K562 (cell line): ENCODE measurements around the gene ROR2. TPM values are rescaled to one million over a fixed set of nuclear protein-coding genes. Genes with fewer than 3 reads are reported as not detected.

ENCODE experiments used
- ATAC-seq: fragments of 200-7000 bp; cut with Tn5 transposase; 3 replicates; pipeline ENCODE4 v1.9.1; 2020; ENCODE audit warnings: moderate library complexity
- BruUV-seq: library from RNA; stranded (reverse); fragments of 400-500 nt; replicated peaks from 2 replicates; lab custom pipeline; 2021; lab: Mats Ljungman, UMichigan
- CTCF ChIA-PET: fragments of 300-600 bp; formaldehyde crosslinking; extraction: SDS; loops from one replicate; lab custom pipeline; 2021; ENCODE audit warnings: low intra/inter-chr PET ratio; lab: Yijun Ruan, JAX
- POLR2A ChIA-PET: fragments of 300-600, 350-650 bp; sonication (Branson Sonifier 250); formaldehyde crosslinking; extraction: SDS; loops from one replicate; lab custom pipeline; 2021; ENCODE audit warnings: antibody characterized with exemption, inconsistent platforms; lab: Yijun Ruan, JAX
- DNase-seq, 4 experiments: peaks; one replicate each; pipeline versions ENCODE4 v3.0.0 to v3.0.0-alpha.2; 2011 to 2018; ENCODE audit warnings: low spot score in 3 of 4, mixed read lengths in 3 of 4; ENCODE audit errors: extremely low read depth in 1 of 4
- FAIRE-seq: peaks from 2 replicates; lab custom pipeline; 2011; peaks lifted over from hg19 to GRCh38; lab: Jason Lieb, UNC
- H2AFZ ChIP-seq: 2 replicates; pipeline ENCODE4 v1.6.0; 2011; ENCODE audit warnings: low read depth, low read length, control low read depth, inconsistent platforms
- H3K27ac ChIP-seq: fragments of 200-600 bp; 3 replicates; pipeline ENCODE4 v1.8.0; 2011; ENCODE audit warnings: low read depth, mild to moderate bottlenecking, control low read depth, inconsistent platforms, low read length, moderate library complexity, mixed read lengths; ENCODE audit errors: extremely low read depth
- H3K27me3 ChIP-seq, 2 experiments: fragments of 300-600 bp in 1 of 2; 2 replicates in 1 of 2; 3 replicates in 1 of 2; pipeline versions ENCODE4 v1.6.0 to v1.8.0; 2011; ENCODE audit warnings: inconsistent platforms in 2 of 2, low read length in 2 of 2, mild to moderate bottlenecking in 1 of 2, mixed read lengths in 1 of 2, moderate library complexity in 1 of 2; ENCODE audit not compliant: control insufficient read depth in 2 of 2, insufficient read depth in 2 of 2
- H3K36me3 ChIP-seq: fragments of 300-600 bp; 3 replicates; pipeline ENCODE4 v1.8.0; 2011; ENCODE audit warnings: mild to moderate bottlenecking, low read length, inconsistent platforms; ENCODE audit not compliant: control insufficient read depth, insufficient read depth
- H3K4me1 ChIP-seq, 2 experiments: fragments of 200-600 bp in 1 of 2; replicated peaks in 1 of 2; 2 replicates in 1 of 2; 3 replicates in 1 of 2; pipeline versions ENCODE4 v1.5.1 to v1.8.0; 2011; ENCODE audit warnings: inconsistent platforms in 2 of 2, low read length in 2 of 2, mild to moderate bottlenecking in 1 of 2, mixed read lengths in 1 of 2, moderate library complexity in 1 of 2; ENCODE audit not compliant: control insufficient read depth in 2 of 2, insufficient read depth in 2 of 2
- H3K4me2 ChIP-seq: 2 replicates; pipeline ENCODE4 v1.6.1; 2011; ENCODE audit warnings: low read length, control low read depth, inconsistent platforms, mixed read lengths; ENCODE audit not compliant: insufficient read depth
- H3K4me3 ChIP-seq: fragments of 200-600 bp; sonication (generic), shearing (Covaris generic); 2 replicates; pipeline ENCODE4 v1.5.1; 2016; ENCODE audit warnings: control low read depth, inconsistent platforms
- H3K79me2 ChIP-seq: fragments of 200-600 bp; 3 replicates; pipeline ENCODE4 v1.8.0; 2011; ENCODE audit warnings: low read length, inconsistent platforms; ENCODE audit not compliant: control insufficient read depth, insufficient read depth
- H3K9ac ChIP-seq, 2 experiments: 2 replicates each; pipeline versions ENCODE4 v1.6.0 to v1.6.1; 2011; ENCODE audit warnings: low read depth in 2 of 2, low read length in 2 of 2, control low read depth in 1 of 2, inconsistent platforms in 1 of 2, mild to moderate bottlenecking in 1 of 2, mixed read lengths in 1 of 2; ENCODE audit not compliant: insufficient read depth in 1 of 2
- H3K9me1 ChIP-seq: one replicate; pipeline ENCODE4 v1.6.0; 2011; ENCODE audit warnings: inconsistent platforms, mild to moderate bottlenecking, low read length, moderate library complexity; ENCODE audit not compliant: control insufficient read depth, insufficient read depth
- H3K9me3 ChIP-seq: replicated peaks from 2 replicates; pipeline ENCODE4 v1.5.1; 2011; ENCODE audit warnings: low read depth, low read length, inconsistent platforms; ENCODE audit not compliant: control insufficient read depth, insufficient read depth
- H4K20me1 ChIP-seq: replicated peaks from 2 replicates; pipeline ENCODE4 v1.6.1; 2011; ENCODE audit warnings: low read length, inconsistent platforms, mixed read lengths; ENCODE audit not compliant: control insufficient read depth, insufficient read depth
- ARID2 ChIP-seq: fragments of 450-650 bp; IDR thresholded peaks from 2 replicates; pipeline ENCODE4 v1.6.1; 2017; ENCODE audit warnings: antibody characterized with exemption, mild to moderate bottlenecking
- BMI1 ChIP-seq: fragments of 150-350 bp; IDR thresholded peaks from 2 replicates; pipeline ENCODE4 v1.6.1; 2014; ENCODE audit warnings: low read length
- CAMTA2 ChIP-seq: fragments of 250-450 bp; sonication (Bioruptor Pico); conservative IDR thresholded peaks from 2 replicates; pipeline ENCODE4 v1.5.1; 2022
- CC2D1A ChIP-seq: fragments of 450-650 bp; IDR thresholded peaks from 2 replicates; pipeline ENCODE4 v1.6.1; 2017; ENCODE audit warnings: mild to moderate bottlenecking
- CEBPG ChIP-seq, 3 experiments: fragments of 200-800 bp in 1 of 3; sonication (Bioruptor generic) in 1 of 3; sonication (generic) in 1 of 3; formaldehyde crosslinking in 1 of 3; IDR thresholded peaks in 2 of 3; conservative IDR thresholded peaks in 1 of 3; 2 replicates each; pipeline versions ENCODE4 v1.6.1 to v1.8.0; 2016 to 2022; ENCODE audit warnings: missing compliant biosample characterization in 2 of 3, missing genetic modification characterization in 2 of 3, mild to moderate bottlenecking in 1 of 3, missing genetic modification reagents in 1 of 3
- CHCHD3 ChIP-seq: fragments of 250-450 bp; sonication (Bioruptor Pico); IDR thresholded peaks from 2 replicates; pipeline ENCODE4 v2.1.2; 2022; ENCODE audit warnings: mild to moderate bottlenecking
- CREM ChIP-seq: IDR thresholded peaks from 2 replicates; pipeline ENCODE4 v1.6.1; 2014; ENCODE audit warnings: antibody characterized with exemption, low read depth
- ETV6 ChIP-seq, 3 experiments: fragments of 150-350 bp in 1 of 3; sonication (generic) in 1 of 3; formaldehyde crosslinking in 1 of 3; IDR thresholded peaks; 2 replicates each; pipeline versions ENCODE4 v1.6.1 to v1.8.0; 2014 to 2022; ENCODE audit warnings: borderline replicate concordance in 2 of 3, low read depth in 2 of 3, antibody characterized with exemption in 1 of 3, low read length in 1 of 3, mild to moderate bottlenecking in 1 of 3, missing genetic modification reagents in 1 of 3
- GABPB2 ChIP-seq: fragments of 250-450 bp; sonication (Bioruptor Pico); conservative IDR thresholded peaks from 2 replicates; pipeline ENCODE4 v1.5.1; 2021; ENCODE audit warnings: mild to moderate bottlenecking
- HDAC2 ChIP-seq: fragments of 450-650 bp; IDR thresholded peaks from 2 replicates; pipeline ENCODE4 v1.6.1; 2016; ENCODE audit warnings: mild to moderate bottlenecking
- JUN ChIP-seq, 2 experiments: sonication (generic) in 1 of 2; formaldehyde crosslinking in 1 of 2; IDR thresholded peaks; 2 replicates each; pipeline versions ENCODE4 v1.6.1 to v1.8.0; 2012 to 2022; ENCODE audit warnings: borderline replicate concordance in 2 of 2, mild to moderate bottlenecking in 2 of 2, improper control_type of control experiment in 1 of 2, low read depth in 1 of 2, low read length in 1 of 2, missing genetic modification reagents in 1 of 2
- MXI1 ChIP-seq: IDR thresholded peaks from 2 replicates; pipeline ENCODE4 v1.6.1; 2011; ENCODE audit warnings: low read depth, mild to moderate bottlenecking, improper control_type of control experiment, low read length
- RBM15 ChIP-seq: fragments of 200-400 bp; formaldehyde crosslinking; IDR thresholded peaks from 2 replicates; pipeline ENCODE4 v1.6.1; 2018; ENCODE audit warnings: mild to moderate bottlenecking, low read length, moderate library complexity; ENCODE audit not compliant: insufficient read depth
- TCF7L2 ChIP-seq: fragments of 150-350 bp; IDR thresholded peaks from 2 replicates; pipeline ENCODE4 v1.6.1; 2016; ENCODE audit warnings: low read depth, mild to moderate bottlenecking, low read length, moderate library complexity
- TFAM ChIP-seq: fragments of 250-450 bp; sonication (Bioruptor Pico); conservative IDR thresholded peaks from 2 replicates; pipeline ENCODE4 v1.5.0; 2021; ENCODE audit warnings: mild to moderate bottlenecking, moderate library complexity
- ZNF263 ChIP-seq: sonication (generic); formaldehyde crosslinking; IDR thresholded peaks from 2 replicates; pipeline ENCODE4 v1.8.0; 2022; ENCODE audit warnings: mild to moderate bottlenecking, missing genetic modification reagents, borderline replicate concordance
- ZNF695 ChIP-seq: fragments of 450-650 bp; formaldehyde crosslinking; IDR thresholded peaks from 2 replicates; pipeline ENCODE4 v1.4.0; 2020; ENCODE audit warnings: mild to moderate bottlenecking, moderate library complexity
- ZNF699 ChIP-seq: fragments of 250-450 bp; sonication (Bioruptor Pico); IDR thresholded peaks from 2 replicates; pipeline ENCODE4 v1.8.0; 2021; ENCODE audit warnings: mild to moderate bottlenecking, moderate library complexity; ENCODE audit not compliant: insufficient replicate concordance
- ZNF75A ChIP-seq: fragments of 450-650 bp; formaldehyde crosslinking; IDR thresholded peaks from 2 replicates; pipeline ENCODE4 v1.4.0; 2020; ENCODE audit warnings: mild to moderate bottlenecking
- WGBS: fragments of 100-300 bp; shearing (Covaris generic); methylation state at CpG from one replicate; pipeline ENCODE4 v1.1.6; 2016; ENCODE audit warnings: low coverage, mixed read lengths; ENCODE audit not compliant: insufficient coverage; ENCODE audit errors: missing lambda C conversion rate; 5-methylcytosine and 5-hydroxymethylcytosine counted together
- in situ Hi-C: fragments of 300-500 bp; cut with MboI; formaldehyde crosslinking; loops from 4 replicates; pipeline ENCODE4 v1.15.0; 2018; ENCODE audit warnings: inconsistent platforms, mixed read lengths
- intact Hi-C: fragments of 100-400 bp; cut with micrococcal nuclease; formaldehyde crosslinking; loops from 2 replicates; pipeline ENCODE4 v1.14.2; 2022
- polyA plus RNA-seq, 8 experiments: library from polyadenylated mRNA; depleted of rRNA in 4 of 8; stranded (reverse) in 5 of 8; unstranded in 3 of 8; fragments of >200 nt; fragmentation: Nextera tagmentation in 2 of 8; fragmentation: Illumina TruSeq in 1 of 8; extraction: Ambion mirVana in 2 of 8; extraction: Trizol in 1 of 8; gene quantifications; 2 replicates each; pipeline versions ENCODE4 v1.2.1 to v1.2.3, GENCODE V29; 2011 to 2014; ENCODE audit warnings: inconsistent platforms in 1 of 8, missing spikeins in 1 of 8
- total RNA-seq, 7 experiments: library from RNA; depleted of rRNA in 6 of 7; stranded (reverse); fragments of >200 nt in 6 of 7; fragmentation: Illumina TruSeq in 2 of 7; extraction: Trizol in 2 of 7; gene quantifications; 2 replicates each; pipeline versions ENCODE4 v1.2.1 to v1.2.3, GENCODE V29; 2011 to 2021; ENCODE audit warnings: low replicate concordance in 1 of 7

The ROR2 gene
- total and polyA plus RNA-seq, 9 of the 15 experiments (the other 6 are each of a cell fraction or from before 2014, with no cell fraction given) = 5.6 to 33.8 (median 15.3) TPM

- TF ChIP-seq JUN (IDR thresholded peaks at IDR 0.05; ENCODE audit: borderline replicate concordance, low read depth, low read length) = no peak
- TF ChIP-seq JUN (CRISPR knock-in tag; IDR thresholded peaks at IDR 0.05; ENCODE audit: borderline replicate concordance) = no peak
- no peak for TF ChIP-seq ARID2
- no peak for TF ChIP-seq CC2D1A
- no peak for TF ChIP-seq ETV6 (IDR thresholded peaks at IDR 0.05; ENCODE audit: borderline replicate concordance in 1 of 2, low read depth in 2 of 2, low read length in 1 of 2)
- TF ChIP-seq ETV6 (CRISPR knock-in tag; IDR thresholded peaks at IDR 0.05; ENCODE audit: borderline replicate concordance) = no peak
- no peak for TF ChIP-seq ZNF263
- no peak for TF ChIP-seq ZNF75A (CRISPR knock-in tag)
- no peak for TF ChIP-seq HDAC2
- no peak for TF ChIP-seq CEBPG (CRISPR knock-in tag; IDR thresholded peaks at IDR 0.05)
- no peak for TF ChIP-seq CEBPG (tag; conservative IDR thresholded peaks at IDR 0.05 in 1 of 2, IDR thresholded peaks at IDR 0.05 in 1 of 2)
- no peak for TF ChIP-seq TFAM
- TF ChIP-seq RBM15 = no peak
- no peak for TF ChIP-seq CHCHD3 (CRISPR knock-in tag)
- no peak for TF ChIP-seq BMI1
- no peak for TF ChIP-seq CREM
- no peak for TF ChIP-seq ZNF695 (CRISPR knock-in tag)
- TF ChIP-seq ZNF699 (CRISPR knock-in tag) = no peak
- no peak for TF ChIP-seq CAMTA2 (CRISPR knock-in tag)
- TF ChIP-seq GABPB2 = no peak
- no peak for TF ChIP-seq MXI1
- no peak for TF ChIP-seq TCF7L2
- Histone ChIP-seq H3K4me2 (no peak overlapping the region), H3K79me2 (peaks cover 54% of the 10 kb centered on the region), H3K9ac (0 out of 4 replicates have a peak overlapping the region, but pooled peaks of 1 of the 2 experiments have one; percentile 39), H3K36me3 (peaks cover 12% of the 10 kb centered on the region; the same call in 2 of the 3 replicates), H3K9me1 (no peaks in the 10 kb centered on the region), H3K27me3 (no peaks in the 10 kb centered on the region), H4K20me1 (peaks cover 4% of the 10 kb centered on the region; the same call in 1 of the 2 replicates), H3K9me3 (no peaks in the 10 kb centered on the region), H3K4me3 (no peak overlapping the region), H2AFZ (no peak overlapping the region), H3K4me1 (peaks cover 24 to 36% of the 10 kb centered on the region in 2 experiments), H3K27ac (no peak overlapping the region)
- CTCF ChIA-PET = no interaction called here
- intact Hi-C loops (no loop called here), in situ Hi-C loops (no loop called here)
- ATAC-seq (no peak), DNase-seq (no peak), FAIRE-seq (no peak)
- POLR2A ChIA-PET = no interaction called here
- WGBS = 90% methylated on average over 13 of the region's 32 CpGs
- no TSS peak for BruUV-seq
Measured at GRCh38 chr9:91886414-91887076, 63.5 kb downstream of the ROR2 start.
